ENCODE results near the gene SLC37A1. TPM values are rescaled to one million over a fixed set of nuclear protein-coding genes. Genes with fewer than 3 reads are reported as not detected.

SLC37A1 gene
- total RNA-seq, 2 donors from 2014 or later: 22.7 to 47.0 TPM

GRCh38 chr21:42514883-42515228 is 1.2 kb downstream of the SLC37A1 start:
- Histone ChIP-seq H3K9me3 (ENCODE audit: control insufficient read depth, low read length) (no peaks in the 10 kb centered on the region), H3K27ac (ENCODE audit: low read depth, low read length) (no peak overlapping the region)
- 20% methylated on average over 1 to 5 of the region's 5 CpGs for WGBS, 2 experiments (ENCODE audit: insufficient coverage in 1 of 2, insufficient read length in 1 of 2)

GRCh38 chr21:42515708-42516502 is 2.3 kb downstream of the SLC37A1 start:
- no peaks in the 10 kb centered on the region for H3K9me3 Mint-ChIP-seq
- H3K36me3 Mint-ChIP-seq (ENCODE audit: low read depth): peaks cover 39% of the 10 kb centered on the region
- peaks cover 9% of the 10 kb centered on the region for H3K27me3 Mint-ChIP-seq (ENCODE audit: insufficient read depth)
- Histone ChIP-seq H3K9me3 (ENCODE audit: control insufficient read depth, low read length) (no peaks in the 10 kb centered on the region), H3K27ac (ENCODE audit: low read depth, low read length) (no peak overlapping the region), H3K36me3 (ENCODE audit: control insufficient read depth, insufficient read depth, low read length) (peaks cover 9% of the 10 kb centered on the region), H3K9ac (ENCODE audit: extremely low read depth, low read length, poor library complexity, severe bottlenecking) (no peak overlapping the region), H3K27me3 (ENCODE audit: control insufficient read depth, insufficient read depth, low read length, poor library complexity, severe bottlenecking) (peaks cover 14% of the 10 kb centered on the region), H3K4me3 (ENCODE audit: low read length) (peak overlapping the region; percentile 89), H3K4me1 (ENCODE audit: control insufficient read depth, insufficient read depth, low read length) (no peaks in the 10 kb centered on the region)
- no peak for TF ChIP-seq CTCF (conservative IDR thresholded peaks at IDR 0.05)
- WGBS, 2 experiments (ENCODE audit: insufficient coverage in 1 of 2, insufficient read length in 1 of 2): 82 to 92% methylated on average over 8 to 12 of the region's 12 CpGs
- H3K4me1 Mint-ChIP-seq: peaks cover 31% of the 10 kb centered on the region
- H3K4me3 Mint-ChIP-seq: peak overlapping the region; percentile 73
- no peak overlapping the region for H3K27ac Mint-ChIP-seq
- DNase-seq: no peak

More at GRCh38 chr21:42514883-42515228, 1.2 kb downstream of the SLC37A1 start:
- H3K36me3 ChIP-seq (ENCODE audit: control insufficient read depth, insufficient read depth, low read length): peaks cover 4% of the 10 kb centered on the region
- peaks cover 14% of the 10 kb centered on the region for H3K27me3 ChIP-seq (ENCODE audit: control insufficient read depth, insufficient read depth, low read length, poor library complexity, severe bottlenecking)
- Mint-ChIP-seq H3K27me3 (ENCODE audit: insufficient read depth) (peaks cover 9% of the 10 kb centered on the region), H3K4me3 (peak overlapping the region; percentile 73), H3K9me3 (no peaks in the 10 kb centered on the region), H3K36me3 (ENCODE audit: low read depth) (peaks cover 29% of the 10 kb centered on the region), H3K4me1 (peaks cover 31% of the 10 kb centered on the region), H3K27ac (peak overlapping the region; percentile 49)
- no peak for DNase-seq
- H3K4me1 ChIP-seq (ENCODE audit: control insufficient read depth, insufficient read depth, low read length): no peaks in the 10 kb centered on the region
- no peak for TF ChIP-seq CTCF (conservative IDR thresholded peaks at IDR 0.05)
- H3K4me3 ChIP-seq (ENCODE audit: low read length): peak overlapping the region; percentile 89
- H3K9ac ChIP-seq (ENCODE audit: extremely low read depth, low read length, poor library complexity, severe bottlenecking): peak overlapping the region; percentile 15

GRCh38 chr21:42518215-42518614 is 4.6 kb downstream of the SLC37A1 start:
- WGBS, 2 experiments (ENCODE audit: insufficient coverage in 1 of 2, insufficient read length in 1 of 2): 86% methylated on average over 11 of the region's 11 CpGs
- H3K4me1 Mint-ChIP-seq: peaks cover 34% of the 10 kb centered on the region
- Histone ChIP-seq H3K9ac (ENCODE audit: extremely low read depth, low read length, poor library complexity, severe bottlenecking) (no peak overlapping the region), H3K4me1 (ENCODE audit: control insufficient read depth, insufficient read depth, low read length) (no peaks in the 10 kb centered on the region), H3K36me3 (ENCODE audit: control insufficient read depth, insufficient read depth, low read length) (peaks cover 25% of the 10 kb centered on the region), H3K9me3 (ENCODE audit: control insufficient read depth, low read length) (no peaks in the 10 kb centered on the region), H3K4me3 (ENCODE audit: low read length) (no peak overlapping the region), H3K27ac (ENCODE audit: low read depth, low read length) (no peak overlapping the region), H3K27me3 (ENCODE audit: control insufficient read depth, insufficient read depth, low read length, poor library complexity, severe bottlenecking) (peaks cover 9% of the 10 kb centered on the region)
- H3K4me3 Mint-ChIP-seq: no peak overlapping the region
- no peaks in the 10 kb centered on the region for H3K27me3 Mint-ChIP-seq (ENCODE audit: insufficient read depth)
- H3K36me3 Mint-ChIP-seq (ENCODE audit: low read depth): peaks cover 61% of the 10 kb centered on the region
- H3K27ac Mint-ChIP-seq: no peak overlapping the region
- TF ChIP-seq CTCF (conservative IDR thresholded peaks at IDR 0.05): no peak
- H3K9me3 Mint-ChIP-seq: no peaks in the 10 kb centered on the region
- peak; percentile 38 for DNase-seq
